HUDEP-2 (cell line): Measurements from ENCODE around the gene ZNF593OS.

Experiments used
- DNase-seq, 76 experiments: peaks; one replicate each; lab custom pipeline; 2025; ENCODE audit not compliant: unreplicated experiment in 76 of 76; lab: John Stamatoyannopoulos, UW

Gene ZNF593OS

DNA sequence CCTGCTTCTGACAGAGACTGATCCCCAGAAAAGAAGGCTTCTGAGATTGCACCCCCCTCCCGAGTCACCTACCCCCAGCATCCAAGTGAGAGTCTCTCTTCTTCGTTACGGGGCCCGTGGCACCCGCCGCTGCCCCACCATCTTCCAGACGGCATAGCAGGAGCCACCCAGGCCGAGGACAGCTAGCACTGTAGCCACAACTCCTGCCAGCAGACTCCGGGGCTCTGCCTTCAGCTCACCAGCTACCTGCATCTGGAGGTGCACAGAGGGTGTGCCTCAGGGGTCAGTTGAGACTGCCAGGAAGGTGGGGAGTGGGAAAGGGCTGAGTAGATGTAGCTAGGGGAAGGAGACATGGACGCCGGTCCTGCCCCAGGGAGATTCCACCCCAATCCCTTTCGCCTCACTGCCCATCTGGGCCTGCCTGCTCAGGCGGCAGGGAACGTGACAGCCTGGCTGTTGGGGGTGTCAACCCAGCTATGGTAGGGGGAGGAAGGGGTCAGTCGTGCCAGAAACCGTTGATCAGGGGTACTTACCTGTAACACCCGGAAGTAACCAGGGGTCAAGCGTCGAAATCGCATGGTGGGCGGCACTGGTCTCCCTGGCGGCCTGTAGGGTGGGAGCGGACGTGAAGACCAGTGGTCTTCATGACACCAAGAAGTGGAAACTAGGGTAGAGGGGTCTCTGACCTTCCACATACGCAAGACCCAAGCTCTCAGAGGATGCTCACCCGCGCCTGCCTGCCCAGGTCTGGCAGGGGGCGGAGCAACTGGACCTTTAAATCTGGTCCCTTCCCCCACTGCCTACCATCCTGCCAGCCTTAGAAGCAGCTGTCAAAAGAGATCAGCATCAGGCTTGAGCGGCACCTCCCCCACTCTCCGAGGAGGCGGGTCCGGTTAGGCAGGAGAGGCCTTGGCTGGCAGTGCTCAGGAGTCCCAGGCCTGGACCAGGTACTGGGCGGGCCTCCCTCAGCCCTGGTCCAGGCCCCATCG lies at the start of gene ZNF593OS:
Gene ZNF593OS, minus strand, starts transcription at position 749 of the 989 bp plus-strand sequence. Its CDS starts 171 bp downstream, at position 578.
- DNase-seq: peak in 3 of 76 experiments; percentile 7 to 23 (median 13)

DNA sequence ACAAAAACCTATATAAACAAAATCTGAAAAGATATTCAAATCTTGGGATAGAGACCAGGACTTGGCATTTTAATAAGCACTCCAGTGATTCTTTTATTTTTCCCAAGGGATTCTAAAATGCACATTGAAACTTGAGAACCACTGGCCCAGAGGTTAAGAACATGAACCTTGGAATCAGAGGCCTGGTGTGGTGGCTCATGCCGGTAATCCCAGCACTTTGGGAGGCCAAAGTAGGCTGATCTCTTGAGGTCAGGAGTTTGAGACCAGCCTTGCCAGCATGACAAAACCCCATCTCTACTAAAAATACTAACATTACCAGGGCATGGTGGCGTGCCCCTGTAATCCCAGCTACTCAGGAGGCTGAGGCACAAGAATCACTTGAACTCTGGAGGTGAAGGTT lies 49.5 kb upstream of the ZNF593OS start:
- no peak for DNase-seq

DNA sequence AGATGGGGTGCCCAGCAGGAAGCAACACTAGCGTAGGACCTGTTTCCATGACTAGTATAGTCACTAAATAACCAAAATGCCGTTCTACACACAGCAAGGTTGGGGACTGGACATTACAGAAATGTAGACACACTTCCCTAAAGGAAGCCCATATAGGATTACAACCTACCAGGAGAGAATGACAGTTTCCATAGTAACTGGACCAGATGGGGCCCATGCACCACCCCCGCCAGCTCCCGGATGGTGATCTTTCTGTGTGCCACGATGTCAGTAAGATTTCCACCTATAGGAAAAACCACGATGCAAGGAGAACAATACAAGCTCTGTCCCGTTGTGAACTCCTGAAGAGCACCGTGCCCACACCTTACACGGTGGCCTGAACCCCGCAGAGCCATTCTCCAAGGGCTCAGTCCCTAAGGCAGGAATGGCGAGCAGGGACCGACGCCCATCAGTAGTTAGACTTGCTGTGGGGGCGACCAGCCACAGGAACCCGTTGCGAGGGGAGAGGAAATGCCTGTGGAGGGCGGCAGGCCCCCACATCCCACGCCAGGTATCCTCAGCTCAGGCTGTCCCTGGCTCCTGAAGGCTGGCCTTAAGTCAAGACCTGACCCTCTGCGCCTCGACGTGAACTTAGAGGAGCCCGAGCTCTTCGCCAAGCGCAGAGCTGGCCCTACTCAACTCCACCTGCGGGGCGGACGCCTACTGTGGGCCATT lies 48.7 kb upstream of the ZNF593OS start:
- DNase-seq: no peak

DNA sequence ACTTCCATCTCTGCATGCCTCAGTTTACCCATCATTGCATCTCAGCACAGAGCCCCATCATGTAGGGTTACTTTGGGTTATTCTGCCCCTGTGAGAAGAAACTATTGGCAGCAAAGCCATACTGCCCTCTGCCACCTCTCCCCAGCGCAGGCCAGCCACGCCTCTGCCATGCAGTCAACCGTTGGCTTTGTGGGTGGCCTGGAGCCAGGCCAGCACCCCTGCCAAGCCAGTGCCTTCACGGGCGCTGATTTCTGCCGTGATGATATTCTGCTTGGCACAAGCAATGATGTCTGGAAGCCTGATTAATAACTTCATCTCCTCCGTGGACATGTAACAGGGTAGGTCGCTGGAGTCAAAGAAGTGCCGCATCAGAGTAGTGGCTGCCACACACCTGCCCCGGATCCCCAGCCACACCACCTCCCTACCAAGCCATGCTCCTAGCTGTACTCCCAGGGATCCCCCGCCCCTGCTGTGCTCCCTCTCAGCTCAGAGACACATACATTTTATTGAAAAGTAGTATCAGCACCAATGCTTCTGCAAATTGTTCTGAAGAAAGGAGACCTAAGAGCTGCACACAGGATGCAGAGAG lies 47.4 kb upstream of the ZNF593OS start:
- peak in 60 of 76 experiments; percentile 16 to 78 (median 48) for DNase-seq

DNA sequence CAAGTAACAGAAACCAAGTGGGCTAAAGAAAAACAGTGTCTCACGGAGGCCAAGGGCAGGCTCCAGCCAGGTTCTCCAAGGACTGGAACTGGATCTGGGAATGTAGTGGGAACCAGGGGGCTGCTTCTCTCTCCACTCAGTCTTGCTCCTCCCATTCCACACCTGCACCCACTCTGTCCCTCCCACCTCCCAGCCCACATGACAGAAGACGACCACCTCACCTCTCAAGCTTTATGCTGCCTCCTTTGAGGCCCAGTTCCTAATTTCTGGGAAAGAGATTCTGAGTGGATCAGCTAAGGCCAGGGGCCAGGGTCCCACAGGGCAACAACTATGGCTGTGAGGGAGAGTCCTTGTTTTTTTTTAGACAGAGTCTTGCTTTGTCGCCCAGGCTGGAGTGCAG lies 43.6 kb upstream of the ZNF593OS start:
- no peak for DNase-seq

DNA sequence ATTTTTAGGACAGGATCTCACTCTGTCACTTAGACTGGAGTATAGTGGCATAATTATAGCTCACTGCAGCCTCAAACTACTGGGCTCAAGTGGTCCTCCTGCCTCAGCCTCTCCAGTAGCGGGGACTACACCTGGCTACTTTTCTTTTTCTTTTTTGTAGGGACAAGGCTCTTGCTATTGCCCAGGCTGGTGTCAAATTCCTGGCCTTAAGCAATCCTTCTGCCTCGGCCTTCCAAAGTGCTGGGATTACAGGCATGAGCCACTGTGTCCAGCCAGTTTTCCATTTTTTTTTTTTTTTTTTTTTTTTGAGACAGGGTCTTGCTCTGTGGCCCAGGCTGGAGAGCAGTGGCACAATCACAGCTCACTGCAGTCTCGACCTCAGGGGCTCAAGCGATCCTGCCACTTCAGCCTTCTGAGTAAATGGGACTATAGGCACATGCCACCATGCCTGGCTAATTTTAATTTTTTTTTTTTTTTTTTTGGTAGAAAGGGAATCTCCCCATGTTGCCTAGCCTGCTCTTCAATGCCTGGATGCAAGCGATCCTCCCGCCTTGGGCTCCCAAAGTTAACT lies 41.8 kb upstream of the ZNF593OS start:
- no peak for DNase-seq

DNA sequence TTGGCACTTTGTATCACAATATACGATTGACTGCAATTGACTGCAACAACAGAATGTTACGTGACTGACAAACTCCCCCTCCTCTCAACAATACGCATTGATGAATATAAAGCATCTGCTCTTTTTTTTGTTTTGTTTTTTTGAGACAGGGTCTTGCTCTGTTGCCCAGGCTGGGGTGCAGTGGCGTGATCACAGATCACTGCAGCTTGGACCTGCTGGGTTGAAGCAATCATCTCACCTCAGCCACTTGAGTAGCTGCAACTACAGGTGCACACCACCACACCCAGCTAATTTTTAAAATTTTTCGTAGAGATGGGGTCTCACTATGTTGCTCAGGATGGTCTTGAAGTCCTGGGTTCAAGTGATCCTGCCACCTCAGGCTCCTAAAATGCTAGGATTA lies 41.1 kb upstream of the ZNF593OS start:
- DNase-seq: no peak

DNA sequence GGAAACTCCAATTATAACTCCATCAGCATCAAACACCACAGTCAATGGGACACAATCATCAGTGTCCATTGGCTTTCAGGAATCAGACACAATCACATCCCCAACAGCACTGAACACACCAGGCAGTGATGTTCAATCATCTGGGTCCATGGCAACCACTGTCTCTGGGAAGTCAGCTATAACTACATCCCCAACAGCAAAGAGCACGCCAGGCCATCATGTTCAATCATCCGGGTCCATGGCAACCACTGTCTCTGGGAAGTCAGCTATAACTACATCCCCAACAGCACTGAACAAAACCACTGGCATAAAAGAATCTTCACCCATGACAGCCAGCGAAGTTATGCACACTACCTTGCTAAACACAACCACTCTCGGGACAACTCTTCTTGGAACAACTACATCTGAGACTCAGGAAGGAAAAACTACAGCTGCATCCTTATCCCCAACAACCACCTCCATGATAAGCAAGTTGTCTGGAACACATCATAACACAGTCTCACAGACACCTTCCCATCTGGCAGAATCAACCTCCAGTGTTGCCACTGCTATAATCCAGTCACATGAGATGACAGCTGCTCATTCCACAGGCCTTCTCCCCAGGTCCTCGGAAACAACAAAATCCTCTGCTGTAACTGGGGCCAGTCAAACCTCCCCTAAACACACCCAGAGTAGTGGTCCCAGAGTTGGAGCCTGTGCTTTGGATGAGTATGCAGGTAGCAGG lies 38.7 kb upstream of the ZNF593OS start:
- DNase-seq: no peak

DNA sequence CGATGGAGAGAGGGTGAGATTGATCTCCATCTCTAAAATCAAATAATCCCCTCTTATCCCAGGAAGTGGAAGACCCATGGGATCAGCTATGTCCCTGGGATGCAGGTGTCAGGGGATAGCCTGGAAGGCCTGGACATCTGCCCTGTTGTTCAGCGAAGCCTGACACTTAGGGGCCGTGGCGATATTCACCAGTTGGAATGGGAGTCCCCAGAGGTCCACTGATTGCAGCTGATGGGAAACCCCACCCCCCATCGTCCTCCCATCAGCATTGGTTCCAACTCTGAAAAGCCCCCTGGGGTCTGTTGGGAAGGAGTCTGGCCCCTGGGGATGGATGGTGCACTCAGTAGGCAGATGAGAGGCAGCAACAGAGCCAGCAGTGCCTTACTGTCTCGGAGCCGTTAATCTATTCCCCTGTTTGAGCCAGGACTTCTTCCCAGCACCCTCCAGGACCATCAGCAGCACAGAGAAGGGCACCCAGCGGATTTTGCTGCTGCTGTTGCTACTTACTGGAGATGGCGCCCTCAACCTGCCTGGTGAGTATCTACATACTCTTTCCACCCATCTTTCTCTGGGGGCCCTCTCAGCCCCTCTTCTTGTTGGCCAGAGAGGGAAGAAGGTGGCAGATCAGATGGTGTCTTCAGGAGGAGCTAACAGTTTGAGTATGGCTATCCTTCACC lies 32.1 kb upstream of the ZNF593OS start:
- peak in 1 of 76 experiments; percentile 4 for DNase-seq

DNA sequence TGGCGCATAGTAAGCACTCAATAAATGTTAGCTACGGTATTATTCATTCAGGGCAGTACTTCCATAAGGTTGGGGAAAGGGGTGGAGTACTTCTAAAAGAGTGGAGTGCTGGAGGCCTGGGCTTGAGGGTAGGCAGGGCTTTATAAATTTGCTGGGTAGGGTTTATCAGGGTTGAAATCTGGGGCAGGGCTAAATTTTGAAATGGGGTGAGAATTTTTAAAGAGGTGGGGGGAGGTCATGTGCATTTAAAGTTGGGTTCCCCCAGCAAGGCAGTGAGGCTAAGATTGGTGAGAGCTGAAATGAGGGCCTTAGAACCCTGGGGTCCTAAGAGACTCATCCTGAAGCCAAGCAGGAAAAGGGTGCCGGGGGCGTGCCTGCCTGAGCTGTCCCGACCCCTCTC lies 28.8 kb upstream of the ZNF593OS start:
- DNase-seq: no peak

DNA sequence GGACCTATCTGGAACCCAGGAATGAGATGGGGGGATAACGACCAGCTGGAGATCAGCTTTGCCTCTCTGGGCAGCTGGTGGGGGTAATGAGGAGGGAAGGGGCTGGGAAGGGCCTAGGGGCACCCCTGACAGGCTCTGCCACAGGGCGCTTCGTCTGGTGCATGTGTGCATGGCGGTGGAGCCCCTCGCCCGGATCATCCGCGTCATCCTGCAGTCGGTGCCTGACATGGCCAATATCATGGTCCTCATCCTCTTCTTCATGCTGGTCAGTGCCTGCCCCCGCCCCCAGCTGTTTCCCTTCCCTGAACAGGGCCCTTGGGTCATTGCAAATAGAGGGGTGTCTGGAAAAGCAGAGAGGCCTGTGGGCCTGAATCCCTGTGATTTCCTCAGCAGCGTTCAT lies 26.2 kb upstream of the ZNF593OS start:
- DNase-seq: no peak

DNA sequence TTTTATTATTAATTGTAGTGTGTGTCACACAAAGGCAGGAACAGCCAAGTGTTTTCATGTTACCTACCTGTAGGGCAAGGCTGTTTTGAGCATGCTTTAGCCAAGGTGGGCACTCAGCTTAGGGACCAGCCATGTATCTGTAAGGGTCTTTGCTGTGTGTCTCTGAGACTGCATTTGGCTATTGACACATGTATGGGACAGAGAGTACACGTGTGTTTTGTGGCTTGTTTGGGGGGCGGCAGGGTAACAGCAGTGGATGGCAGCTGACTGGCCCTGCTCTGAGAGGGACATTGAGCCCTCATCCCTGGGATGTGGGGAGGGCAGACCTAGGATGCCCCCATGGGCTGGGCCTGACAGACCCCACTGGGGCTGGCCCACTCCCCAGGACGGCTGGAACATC lies 25.7 kb upstream of the ZNF593OS start:
- DNase-seq: no peak

DNA sequence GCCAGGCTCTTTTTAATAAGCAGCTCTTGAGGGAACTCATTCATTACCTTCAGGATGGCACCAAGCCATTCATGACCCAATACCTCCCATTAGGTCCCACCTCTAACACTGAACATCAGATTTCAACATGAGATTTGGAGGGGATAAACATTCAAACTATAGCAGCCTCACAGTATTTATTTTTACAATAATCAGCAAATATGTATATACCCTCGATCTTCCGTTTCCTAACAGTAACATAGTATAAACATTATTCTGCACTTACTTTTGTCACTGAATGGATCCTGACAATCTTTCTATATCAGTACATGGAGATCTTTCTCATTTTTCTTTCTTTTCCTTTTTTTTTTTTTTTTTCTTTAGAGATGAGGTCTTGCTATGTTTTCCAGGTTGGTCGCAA lies 24.2 kb upstream of the ZNF593OS start:
- no peak for DNase-seq

DNA sequence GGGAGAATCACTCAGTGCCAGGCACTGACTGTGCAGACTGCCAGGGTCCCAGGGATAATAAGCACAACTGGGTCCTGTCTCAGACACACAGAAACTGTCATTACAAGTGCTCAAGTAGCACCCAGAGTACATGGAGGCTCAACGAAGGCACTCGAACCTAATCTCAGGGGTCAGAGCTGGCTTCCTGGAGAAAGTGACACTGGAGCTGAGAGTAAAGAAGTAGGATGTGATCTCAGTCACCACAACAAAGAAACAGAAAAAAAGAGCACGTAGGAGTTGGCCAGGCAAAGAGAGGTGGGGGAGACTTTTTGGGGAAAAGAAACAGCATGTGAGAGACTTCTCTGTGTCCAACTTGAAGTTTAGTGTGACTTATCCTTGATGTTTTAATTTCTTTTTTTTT lies 20.1 kb upstream of the ZNF593OS start:
- DNase-seq: no peak

DNA sequence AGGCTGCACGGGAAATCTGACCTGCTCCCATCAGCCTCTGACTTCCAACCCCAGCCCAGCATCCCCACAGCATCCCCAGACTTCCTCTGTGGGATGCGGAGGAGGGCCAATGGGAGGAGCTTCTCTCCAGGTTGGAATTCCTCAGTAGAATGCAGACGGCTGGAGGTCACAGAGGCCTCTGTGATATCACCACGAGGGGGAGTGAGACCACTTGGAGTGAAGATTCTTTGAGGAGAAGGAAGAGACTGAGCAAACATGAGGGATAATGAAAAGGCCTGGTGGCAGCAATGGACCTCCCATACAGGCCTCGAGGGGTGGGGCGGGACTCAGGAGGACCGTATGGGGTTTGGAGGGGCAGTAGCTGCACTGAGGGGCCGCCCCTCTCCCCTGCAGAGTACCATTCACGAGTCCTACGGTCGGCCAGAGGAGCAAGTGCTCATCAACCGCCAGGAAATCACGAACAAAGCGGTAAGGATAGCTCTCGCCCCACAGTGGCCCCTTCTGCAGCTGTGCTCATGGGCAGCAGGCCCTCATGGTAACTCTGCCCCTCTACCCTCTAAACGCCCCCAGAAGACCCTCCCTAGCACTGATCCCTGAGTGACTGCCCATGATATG lies 18.8 kb upstream of the ZNF593OS start, which contains the start of gene CATSPER4:
Gene CATSPER4, plus strand, starts transcription at position 230 of the 615 bp plus-strand sequence. Its CDS starts 26 bp downstream, at position 256.
- peak in 16 of 76 experiments; percentile 6 to 33 (median 16) for DNase-seq

DNA sequence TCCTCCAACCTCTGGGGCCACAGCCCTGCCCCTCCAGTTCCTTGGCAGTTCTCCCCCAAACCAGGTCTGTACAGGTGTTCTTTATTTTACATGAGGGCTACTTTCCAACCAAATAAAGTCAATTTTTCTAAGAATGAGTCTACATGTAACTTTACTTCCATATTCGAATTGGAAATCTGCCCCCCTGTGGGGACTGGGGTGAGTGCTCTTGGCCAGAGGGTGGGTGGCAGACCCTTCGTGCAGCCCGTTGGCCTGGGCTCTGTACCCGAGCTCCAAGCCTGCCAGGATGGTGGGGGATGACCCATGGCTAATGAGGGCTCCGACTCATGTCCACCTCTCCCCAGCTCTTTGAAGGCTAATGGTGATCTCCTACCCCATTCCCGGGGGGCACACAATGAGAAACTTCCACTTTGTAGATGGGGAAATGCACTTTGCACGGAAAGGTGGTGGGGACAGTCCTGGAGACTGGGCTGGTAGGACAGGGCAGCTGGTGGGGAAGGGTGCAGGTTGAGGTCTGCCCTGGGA lies 18.2 kb upstream of the ZNF593OS start:
- DNase-seq: no peak

DNA sequence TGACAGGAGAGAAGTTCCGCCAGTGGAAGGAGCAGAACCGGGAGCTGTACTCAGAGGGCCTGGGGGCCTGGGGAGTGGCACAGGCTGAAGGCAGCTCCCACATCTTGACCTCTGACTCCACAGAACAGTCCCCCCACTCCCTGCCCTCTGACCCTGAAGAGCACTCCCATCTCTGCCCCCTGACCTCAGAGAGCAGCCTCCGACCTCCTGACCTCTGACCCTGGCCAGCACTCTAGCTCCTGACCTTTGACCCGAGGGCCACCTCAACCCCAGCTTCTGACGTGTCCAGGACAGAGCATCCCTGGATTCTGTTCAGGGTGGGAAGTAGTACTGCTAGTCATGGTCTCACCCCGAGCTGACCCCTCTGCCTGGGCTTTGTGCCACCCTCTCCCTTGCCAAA lies 17.7 kb upstream of the ZNF593OS start:
- no peak for DNase-seq

DNA sequence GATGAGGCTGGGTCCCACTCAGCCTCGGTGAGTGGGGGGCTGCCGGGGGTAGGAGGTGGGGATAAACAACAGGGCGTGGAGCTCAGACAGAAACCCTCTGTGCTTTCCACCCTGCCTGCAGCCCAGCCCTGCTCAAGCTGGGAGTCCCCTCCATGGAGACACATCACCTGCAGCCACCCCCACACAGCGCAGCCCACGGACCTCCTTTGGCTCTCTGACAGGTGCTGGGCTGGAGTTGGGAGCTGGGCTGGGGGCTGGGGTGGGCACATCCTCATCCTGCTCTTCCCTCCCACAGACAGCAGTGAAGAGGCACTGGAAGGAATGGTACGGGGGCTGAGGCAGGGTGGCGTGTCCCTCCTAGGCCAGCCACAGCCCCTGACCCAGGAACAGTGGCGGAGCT lies 16.8 kb upstream of the ZNF593OS start:
- no peak for DNase-seq

DNA sequence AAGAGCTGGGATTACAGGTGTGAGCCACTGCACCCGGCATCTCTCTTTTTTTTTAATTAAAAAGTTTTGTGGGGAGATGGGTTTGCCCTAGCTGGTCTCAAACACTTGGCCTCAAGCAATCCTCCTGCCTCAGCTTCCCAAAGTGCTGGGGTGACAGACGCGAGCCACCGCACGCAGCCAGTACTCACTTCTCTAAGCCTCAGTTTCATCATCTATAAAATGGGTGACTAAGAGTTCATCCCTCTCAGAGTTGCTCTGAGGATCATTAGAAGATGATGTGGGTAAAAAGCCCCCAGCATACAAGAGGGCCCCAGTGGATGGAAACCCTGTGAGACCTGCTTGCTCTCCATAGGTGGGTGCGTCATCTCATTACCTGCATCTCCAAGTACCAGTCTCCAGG lies 16.2 kb upstream of the ZNF593OS start:
- DNase-seq: no peak
